Common myeloid progenitor, CD34-positive (primary cell): Measurements from ENCODE around the gene SLC38A9.

ENCODE experiments used
- CTCF ChIA-PET: fragments of 350-600 bp; sonication (Branson Sonifier 250); formaldehyde crosslinking; loops from one replicate; lab custom pipeline; 2021; ENCODE audit warnings: antibody characterized with exemption; lab: Charles Lee
- POLR2A ChIA-PET: fragments of 350-600 bp; sonication (Branson Sonifier 250); formaldehyde crosslinking; loops from one replicate; lab custom pipeline; 2021; ENCODE audit warnings: antibody characterized with exemption; lab: Charles Lee
- DNase-seq, 3 donors: peaks; one replicate each; pipeline versions ENCODE4 v3.0.0 to v3.0.0-alpha.2; 2013
- H3K27ac ChIP-seq, 2 experiments: 1 replicate in 1 of 2; 2 replicates in 1 of 2; pipeline ENCODE4 v1.7.0; 2013; ENCODE audit warnings: inconsistent platforms in 2 of 2, low read length in 2 of 2, mild to moderate bottlenecking in 2 of 2, low read depth in 1 of 2, moderate library complexity in 1 of 2; ENCODE audit not compliant: severe bottlenecking in 2 of 2, insufficient read depth in 1 of 2, poor library complexity in 1 of 2
- H3K27me3 ChIP-seq, 5 experiments: replicated peaks in 2 of 5; 1 replicate in 3 of 5; 2 replicates in 2 of 5; pipeline versions ENCODE4 v1.6.1 to v1.7.0; 2013; ENCODE audit warnings: low read length in 4 of 5, mild to moderate bottlenecking in 2 of 5, moderate library complexity in 2 of 5, inconsistent platforms in 1 of 5; ENCODE audit not compliant: insufficient read depth in 5 of 5, control insufficient read depth in 4 of 5
- H3K36me3 ChIP-seq, 4 experiments: 1 replicate in 2 of 4; 2 replicates in 2 of 4; pipeline versions ENCODE4 v1.6.1 to v1.7.0; 2013; ENCODE audit warnings: low read length in 3 of 4, control low read depth in 1 of 4, mild to moderate bottlenecking in 1 of 4; ENCODE audit not compliant: control insufficient read depth in 4 of 4, insufficient read depth in 4 of 4
- H3K4me1 ChIP-seq, 4 experiments: 1 replicate in 3 of 4; 2 replicates in 1 of 4; pipeline versions ENCODE4 v1.6.1 to v1.7.1; 2013; ENCODE audit warnings: low read length in 3 of 4, mild to moderate bottlenecking in 3 of 4, control low read depth in 1 of 4, inconsistent platforms in 1 of 4, moderate library complexity in 1 of 4; ENCODE audit not compliant: control insufficient read depth in 4 of 4, insufficient read depth in 4 of 4; ENCODE audit errors: control extremely low read depth in 1 of 4
- H3K4me3 ChIP-seq, 7 experiments: 1 replicate in 4 of 7; 2 replicates in 3 of 7; pipeline versions ENCODE4 v1.5.1 to v1.7.0; 2013; ENCODE audit warnings: mild to moderate bottlenecking in 7 of 7, low read length in 6 of 7, moderate library complexity in 6 of 7, inconsistent platforms in 2 of 7, low read depth in 2 of 7, control low read depth in 1 of 7; ENCODE audit not compliant: insufficient read depth in 4 of 7, control insufficient read depth in 1 of 7; ENCODE audit errors: extremely low read depth in 1 of 7
- H3K9me3 ChIP-seq, 5 experiments: 1 replicate in 4 of 5; 2 replicates in 1 of 5; pipeline versions ENCODE4 v1.6.1 to v1.7.1; 2013; ENCODE audit warnings: low read length in 4 of 5, mild to moderate bottlenecking in 2 of 5, inconsistent platforms in 1 of 5, low read depth in 1 of 5, moderate library complexity in 1 of 5; ENCODE audit not compliant: control insufficient read depth in 4 of 5, insufficient read depth in 2 of 5; ENCODE audit errors: control extremely low read depth in 1 of 5
- WGBS: methylation state at CpG from one replicate; pipeline ENCODE4 v1.1.5; 2013; ENCODE audit not compliant: insufficient coverage; 5-methylcytosine and 5-hydroxymethylcytosine counted together

The SLC38A9 gene

DNA sequence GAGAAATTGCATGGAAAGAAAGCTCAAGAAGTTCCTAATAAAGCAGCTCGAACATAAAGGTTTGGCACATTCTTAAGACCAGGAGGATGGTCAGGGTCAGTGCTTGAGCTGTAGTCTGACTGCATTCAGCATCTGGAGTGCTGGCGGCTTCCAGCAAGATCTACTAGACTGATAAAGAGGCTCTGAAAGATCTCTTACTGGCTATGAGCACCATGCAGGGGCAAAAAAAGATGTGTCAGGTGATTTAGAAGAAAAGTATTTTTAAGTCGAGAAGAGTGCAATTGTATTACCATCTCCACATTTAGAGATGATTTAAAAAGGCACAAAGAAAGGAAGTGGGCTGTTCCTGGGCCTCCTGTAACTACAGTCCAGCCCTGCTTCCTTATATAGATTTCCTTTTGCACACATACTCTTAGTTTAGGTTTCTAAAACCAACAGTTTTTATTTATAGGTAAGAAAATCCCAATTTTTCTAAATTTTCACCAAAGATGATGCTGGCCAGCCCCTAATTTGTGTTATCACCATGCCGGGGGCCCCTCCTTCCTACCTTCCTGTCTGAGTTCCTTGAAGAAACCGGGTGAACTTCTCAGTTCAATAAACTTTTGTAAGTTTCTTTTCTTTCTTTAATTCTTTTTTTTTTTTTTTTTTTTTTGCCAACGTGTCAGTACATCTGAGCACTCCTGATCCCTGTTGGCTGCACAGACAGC lies 111.5 kb downstream of the SLC38A9 start:
- POLR2A ChIA-PET: no interaction called here

DNA sequence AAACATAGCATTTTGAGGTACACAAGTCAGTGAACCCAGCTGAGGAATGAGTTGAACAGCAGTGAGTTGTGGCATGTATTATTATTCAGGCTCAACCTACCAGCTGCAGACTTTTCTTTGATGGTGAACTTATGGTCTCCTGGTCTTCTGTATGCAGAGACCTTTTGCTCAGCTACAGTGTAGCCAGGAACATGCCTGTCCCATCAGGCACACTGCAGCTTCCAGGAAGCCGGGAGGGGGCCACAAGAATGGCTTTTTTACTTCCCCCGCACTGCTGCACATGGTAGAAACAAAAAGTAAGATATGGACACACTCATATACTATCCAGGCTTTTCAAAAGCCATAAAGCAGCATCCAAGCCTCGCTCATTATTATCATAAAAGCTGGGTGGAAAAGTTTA lies 112.0 kb downstream of the SLC38A9 start:
- POLR2A ChIA-PET: no interaction called here
- H3K9me3 ChIP-seq: no peaks in the 10 kb centered on the region
- no peak for DNase-seq
- no peak overlapping the region for H3K4me3 ChIP-seq
- WGBS: 75% methylated on average over 1 of the region's 3 CpGs
- CTCF ChIA-PET: interaction anchor here (0.9 kb wide), 1 partner anchor 37 kb away, joined by 3 read pairs; no protein-coding TSS in a partner anchor
- peaks cover 0 to 4% (median 0%) of the 10 kb centered on the region in 5 experiments for H3K27me3 ChIP-seq
- H3K36me3 ChIP-seq: no peaks in the 10 kb centered on the region
- peaks cover 11 to 26% (median 19%) of the 10 kb centered on the region in 4 experiments for H3K4me1 ChIP-seq
- no peak overlapping the region for H3K27ac ChIP-seq

More for the DNA sequence above, 111.5 kb downstream of the SLC38A9 start:
- no peak overlapping the region for H3K27ac ChIP-seq
- H3K27me3 ChIP-seq: peaks cover 0 to 4% (median 0%) of the 10 kb centered on the region in 5 experiments
- H3K4me1 ChIP-seq: peaks cover 11 to 26% (median 19%) of the 10 kb centered on the region in 4 experiments
- peak in 2 of 3 donors; percentile 36 to 39 for DNase-seq
- peak overlapping the region in 4 of 7 experiments; percentile 15 to 43 (median 29) for H3K4me3 ChIP-seq
- H3K9me3 ChIP-seq: no peaks in the 10 kb centered on the region
- H3K36me3 ChIP-seq: no peaks in the 10 kb centered on the region
- 11% methylated on average over 4 of the region's 6 CpGs for WGBS
- CTCF ChIA-PET: interaction anchor here (0.9 kb wide), 1 partner anchor 38 kb away, joined by 3 read pairs; no protein-coding TSS in a partner anchor

DNA sequence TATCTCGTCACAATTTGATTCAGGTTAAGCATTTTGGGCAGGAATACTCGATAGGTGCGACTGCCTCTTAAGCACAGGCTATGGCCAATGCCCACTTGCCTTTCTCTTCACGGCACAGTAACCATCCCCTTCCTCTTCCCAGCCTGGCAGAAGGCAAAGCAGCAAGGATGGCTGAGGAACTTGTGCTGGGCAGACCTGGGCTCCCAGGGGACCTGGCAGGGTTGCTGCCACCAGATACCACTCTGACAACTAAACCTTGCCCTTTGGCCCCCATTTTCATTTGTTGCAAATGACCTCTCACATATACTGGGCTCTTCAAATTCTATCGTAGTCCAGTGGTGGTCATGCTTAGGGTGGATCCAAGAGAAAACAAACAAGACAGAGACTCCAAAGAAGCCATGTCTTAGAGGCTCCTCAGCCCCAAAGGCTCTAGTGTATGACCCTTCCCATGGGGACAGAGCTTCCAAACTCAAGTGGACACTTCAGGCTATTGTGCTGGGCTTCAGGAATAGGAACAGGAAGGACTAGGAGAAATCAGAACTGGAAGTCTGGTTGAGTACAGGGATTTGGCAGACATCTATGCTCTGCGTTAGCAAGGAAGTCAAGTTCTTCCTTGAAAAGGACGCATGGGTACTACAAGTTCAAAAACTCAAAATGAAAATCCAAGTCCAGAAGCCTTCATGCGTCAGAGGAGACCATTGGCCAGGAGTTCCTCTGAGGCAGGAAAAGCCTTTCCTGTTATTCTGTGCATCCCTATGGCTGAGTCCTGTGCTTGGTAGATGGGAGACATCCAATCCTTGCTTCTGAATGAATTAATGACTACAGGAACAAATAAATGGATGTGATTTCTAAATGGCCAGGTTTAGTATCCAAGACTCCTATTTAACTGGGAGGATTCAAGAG lies 112.7 kb downstream of the SLC38A9 start:
- ChIA-PET CTCF (interaction anchor here (0.9 kb wide), 1 partner anchor 37 kb away, joined by 3 read pairs; no protein-coding TSS in a partner anchor), POLR2A (no interaction called here)
- no peak for DNase-seq
- no peaks in the 10 kb centered on the region for H3K9me3 ChIP-seq
- H3K27ac ChIP-seq: no peak overlapping the region
- H3K36me3 ChIP-seq: no peaks in the 10 kb centered on the region
- no peak overlapping the region for H3K4me3 ChIP-seq
- 99% methylated on average over 8 of the region's 8 CpGs for WGBS
- H3K4me1 ChIP-seq: peaks cover 11 to 26% (median 19%) of the 10 kb centered on the region in 4 experiments
- H3K27me3 ChIP-seq: peaks cover 0 to 4% (median 0%) of the 10 kb centered on the region in 5 experiments

DNA sequence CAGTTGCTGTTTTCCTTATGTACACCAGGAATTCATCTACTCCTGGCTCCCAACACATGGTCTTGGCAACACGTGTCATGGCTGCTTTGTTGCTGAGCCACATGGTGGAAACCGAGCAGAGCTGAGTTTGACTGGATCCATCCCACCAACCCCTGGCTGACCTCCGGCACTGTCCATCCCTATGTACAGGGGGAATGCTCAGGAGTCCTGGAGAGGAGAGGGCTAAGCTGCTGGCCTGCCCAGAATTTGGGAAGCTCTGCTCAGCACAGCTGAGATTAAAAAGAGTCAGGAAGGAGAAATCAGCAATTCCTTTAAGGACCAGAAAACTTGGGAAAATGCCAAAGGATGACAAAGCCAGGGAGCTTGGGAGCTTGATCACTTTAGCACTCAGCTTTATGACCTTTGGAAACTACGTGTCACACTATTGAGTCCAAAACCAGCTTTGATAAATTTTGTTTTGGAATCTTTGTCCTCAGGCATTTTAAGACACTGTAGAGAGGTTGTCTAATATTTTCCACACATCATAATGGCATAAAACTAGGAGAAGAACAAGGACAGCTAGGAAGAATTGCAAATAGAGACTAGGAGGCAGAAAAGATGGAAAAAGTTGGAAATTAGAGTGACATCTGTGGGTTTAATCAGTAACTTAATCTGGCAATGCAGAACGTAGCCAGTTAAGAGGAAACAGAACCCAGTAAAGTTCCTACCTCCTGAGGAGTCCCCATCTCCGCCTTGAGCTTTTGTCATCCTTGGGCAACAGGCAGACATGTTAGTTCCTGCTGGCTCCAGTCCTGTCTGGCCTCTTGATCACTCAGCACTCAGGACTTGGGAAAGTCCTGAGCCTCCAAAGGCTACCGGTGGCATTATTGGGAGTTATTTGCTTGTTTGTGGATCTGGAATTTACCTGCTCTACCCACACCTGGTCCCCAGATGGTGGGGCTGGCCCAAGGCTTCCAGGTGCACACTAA lies 114.8 kb downstream of the SLC38A9 start:
- no peaks in the 10 kb centered on the region for H3K9me3 ChIP-seq
- ChIA-PET POLR2A (no interaction called here), CTCF (interaction anchor here (0.8 kb wide), 1 partner anchor 39 kb away, joined by 3 read pairs; no protein-coding TSS in a partner anchor)
- no peaks in the 10 kb centered on the region for H3K36me3 ChIP-seq
- WGBS: 76% methylated on average over 5 of the region's 7 CpGs
- H3K4me1 ChIP-seq: peaks cover 13 to 33% (median 22%) of the 10 kb centered on the region in 4 experiments
- no peak overlapping the region for H3K27ac ChIP-seq
- H3K27me3 ChIP-seq: no peaks in the 10 kb centered on the region
- no peak for DNase-seq
- H3K4me3 ChIP-seq: no peak overlapping the region

DNA sequence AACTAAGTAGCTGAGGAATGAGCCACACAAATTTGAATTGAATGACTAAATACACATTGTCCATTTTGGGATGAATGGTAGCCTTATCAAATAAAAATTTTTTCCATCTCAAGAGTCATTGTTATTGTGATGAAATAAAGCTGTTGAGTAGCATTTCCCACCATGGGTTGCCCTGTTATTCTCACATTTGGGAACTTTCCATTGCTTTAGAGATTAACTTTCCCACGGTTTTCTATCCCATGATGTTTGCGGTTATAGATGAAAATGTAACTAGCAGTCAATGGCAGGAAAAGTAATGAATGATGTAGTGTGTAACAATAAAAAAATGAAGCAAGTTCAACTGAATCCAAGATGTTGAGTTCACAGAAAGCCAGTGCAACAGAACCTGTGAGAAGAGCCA lies 117.5 kb downstream of the SLC38A9 start:
- POLR2A ChIA-PET: no interaction called here
- Histone ChIP-seq H3K36me3 (no peaks in the 10 kb centered on the region), H3K9me3 (no peaks in the 10 kb centered on the region), H3K4me3 (no peak overlapping the region), H3K27me3 (no peaks in the 10 kb centered on the region), H3K4me1 (peaks cover 14 to 29% (median 20%) of the 10 kb centered on the region in 4 experiments), H3K27ac (no peak overlapping the region)
- no peak for DNase-seq
- CTCF ChIA-PET: no interaction called here
- 94% methylated on average over 2 of the region's 2 CpGs for WGBS

DNA sequence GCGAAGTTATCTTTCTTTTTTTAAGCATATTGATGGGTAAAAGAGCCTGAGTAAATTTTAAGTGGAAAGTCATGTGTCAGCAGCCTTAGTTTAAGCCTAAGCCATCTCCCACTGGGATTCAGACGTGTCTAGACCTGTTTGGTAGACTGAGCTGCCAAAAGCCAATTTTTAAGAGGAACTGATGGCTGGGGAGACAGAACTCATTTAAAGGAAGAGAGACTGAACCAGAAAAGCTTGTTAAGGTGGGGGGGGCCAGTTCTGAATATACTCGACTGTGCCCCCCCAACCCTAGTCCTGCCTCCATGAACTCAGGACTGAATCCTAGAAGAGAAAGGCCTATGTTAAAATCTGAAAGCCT lies 119.0 kb downstream of the SLC38A9 start:
- ChIA-PET POLR2A (no interaction called here), CTCF (interaction anchor here (0.9 to 1.0 kb wide), 2 partner anchors 17 to 39 kb away, joined by 3 read pairs; no protein-coding TSS in a partner anchor)
- Histone ChIP-seq H3K9me3 (no peaks in the 10 kb centered on the region), H3K27ac (no peak overlapping the region), H3K4me1 (peaks cover 14 to 25% (median 19%) of the 10 kb centered on the region in 4 experiments), H3K36me3 (no peaks in the 10 kb centered on the region), H3K27me3 (no peaks in the 10 kb centered on the region), H3K4me3 (no peak overlapping the region)
- no peak for DNase-seq
- WGBS: 88% methylated on average over 3 of the region's 3 CpGs
